ENCODE data around the gene RAD51AP1. TPM values are rescaled to one million over a fixed set of nuclear protein-coding genes. Genes with fewer than 3 reads are reported as not detected.

The RAD51AP1 gene
- total RNA-seq, 1 donor, result 2.2 TPM

- no peak overlapping the region for H2AFZ ChIP-seq (ENCODE audit: low read length)
- H3K27me3 ChIP-seq (ENCODE audit: insufficient read depth, low read length), result peaks cover 14% of the 10 kb centered on the region
These were observed 52.5 kb downstream of the RAD51AP1 start for GRCh38 chr12:4591180-4591687.

GRCh38 chr12:4595881-4596280 lies 57.2 kb downstream of the RAD51AP1 start:
- H3K36me3 ChIP-seq (ENCODE audit: insufficient read depth, low read length), result no peaks in the 10 kb centered on the region
- no peaks in the 10 kb centered on the region for H3K79me2 ChIP-seq (ENCODE audit: insufficient read depth, low read length)
- peaks cover 14% of the 10 kb centered on the region for H3K27me3 ChIP-seq (ENCODE audit: insufficient read depth, low read length)
- H2AFZ ChIP-seq (ENCODE audit: low read length), result no peak overlapping the region
- no peak overlapping the region for H3K27ac ChIP-seq (ENCODE audit: low read depth, low read length)
- H3K4me2 ChIP-seq (ENCODE audit: insufficient read depth, low read length), result no peak overlapping the region
- TF ChIP-seq CTCF (IDR thresholded peaks at IDR 0.05; ENCODE audit: extremely low read depth, low read depth, low read length), result no peak
- H3K9me3 ChIP-seq (ENCODE audit: low read depth, low read length), result no peaks in the 10 kb centered on the region
- H4K20me1 ChIP-seq (ENCODE audit: insufficient read depth, low read length), result no peaks in the 10 kb centered on the region
- H3K4me1 ChIP-seq (ENCODE audit: insufficient read depth, low read length), result no peaks in the 10 kb centered on the region
- no peak overlapping the region for H3K4me3 ChIP-seq (ENCODE audit: insufficient read depth, low read length)
- no peak for DNase-seq (ENCODE audit: insufficient read length, low spot score, missing footprints)

More at GRCh38 chr12:4591180-4591687, 52.5 kb downstream of the RAD51AP1 start:
- Histone ChIP-seq H4K20me1 (ENCODE audit: insufficient read depth, low read length) (no peaks in the 10 kb centered on the region), H3K9me3 (ENCODE audit: low read depth, low read length) (no peaks in the 10 kb centered on the region), H3K4me3 (ENCODE audit: insufficient read depth, low read length) (no peak overlapping the region), H3K4me2 (ENCODE audit: insufficient read depth, low read length) (no peak overlapping the region), H3K27ac (ENCODE audit: low read depth, low read length) (no peak overlapping the region), H3K4me1 (ENCODE audit: insufficient read depth, low read length) (no peaks in the 10 kb centered on the region), H3K36me3 (ENCODE audit: insufficient read depth, low read length) (no peaks in the 10 kb centered on the region), H3K79me2 (ENCODE audit: insufficient read depth, low read length) (no peaks in the 10 kb centered on the region)
- DNase-seq (ENCODE audit: insufficient read length, low spot score, missing footprints), result no peak
- no peak for TF ChIP-seq CTCF (IDR thresholded peaks at IDR 0.05; ENCODE audit: extremely low read depth, low read depth, low read length)

GRCh38 chr12:4603421-4603820 lies 64.7 kb downstream of the RAD51AP1 start:
- H3K9me3 ChIP-seq (ENCODE audit: low read depth, low read length), result no peaks in the 10 kb centered on the region

GRCh38 chr12:4603946-4604345 lies 65.3 kb downstream of the RAD51AP1 start:
- H3K27me3 ChIP-seq (ENCODE audit: insufficient read depth, low read length), result peaks cover 10% of the 10 kb centered on the region
- H3K4me3 ChIP-seq (ENCODE audit: insufficient read depth, low read length), result no peak overlapping the region
- TF ChIP-seq CTCF (IDR thresholded peaks at IDR 0.05; ENCODE audit: extremely low read depth, low read depth, low read length), result no peak
- peaks cover 7% of the 10 kb centered on the region for H3K4me1 ChIP-seq (ENCODE audit: insufficient read depth, low read length)
- DNase-seq (ENCODE audit: insufficient read length, low spot score, missing footprints), result no peak
- H4K20me1 ChIP-seq (ENCODE audit: insufficient read depth, low read length), result no peaks in the 10 kb centered on the region
- peaks cover 23% of the 10 kb centered on the region for H3K79me2 ChIP-seq (ENCODE audit: insufficient read depth, low read length)
- H3K27ac ChIP-seq (ENCODE audit: low read depth, low read length), result no peak overlapping the region
- H2AFZ ChIP-seq (ENCODE audit: low read length), result no peak overlapping the region
- H3K36me3 ChIP-seq (ENCODE audit: insufficient read depth, low read length), result no peaks in the 10 kb centered on the region
- H3K4me2 ChIP-seq (ENCODE audit: insufficient read depth, low read length), result no peak overlapping the region
- no peaks in the 10 kb centered on the region for H3K9me3 ChIP-seq (ENCODE audit: low read depth, low read length)

More at GRCh38 chr12:4603421-4603820, 64.7 kb downstream of the RAD51AP1 start:
- H3K4me3 ChIP-seq (ENCODE audit: insufficient read depth, low read length), result no peak overlapping the region
- H3K36me3 ChIP-seq (ENCODE audit: insufficient read depth, low read length), result no peaks in the 10 kb centered on the region
- peaks cover 7% of the 10 kb centered on the region for H3K4me1 ChIP-seq (ENCODE audit: insufficient read depth, low read length)
- H2AFZ ChIP-seq (ENCODE audit: low read length), result no peak overlapping the region
- no peak overlapping the region for H3K27ac ChIP-seq (ENCODE audit: low read depth, low read length)
- peaks cover 23% of the 10 kb centered on the region for H3K79me2 ChIP-seq (ENCODE audit: insufficient read depth, low read length)
- TF ChIP-seq CTCF (IDR thresholded peaks at IDR 0.05; ENCODE audit: extremely low read depth, low read depth, low read length), result no peak
- H3K4me2 ChIP-seq (ENCODE audit: insufficient read depth, low read length), result no peak overlapping the region
- no peaks in the 10 kb centered on the region for H4K20me1 ChIP-seq (ENCODE audit: insufficient read depth, low read length)
- peaks cover 10% of the 10 kb centered on the region for H3K27me3 ChIP-seq (ENCODE audit: insufficient read depth, low read length)
- DNase-seq (ENCODE audit: insufficient read length, low spot score, missing footprints), result no peak
